K562 (cell line): Measurements from ENCODE around the gene AACS. TPM values are rescaled to one million over a fixed set of nuclear protein-coding genes. Genes with fewer than 3 reads are reported as not detected.

Experiments used
- ATAC-seq: fragments of 200-7000 bp; cut with Tn5 transposase; 3 replicates; pipeline ENCODE4 v1.9.1; 2020; ENCODE audit warnings: moderate library complexity
- BruUV-seq: library from RNA; stranded (reverse); fragments of 400-500 nt; replicated peaks from 2 replicates; lab custom pipeline; 2021; lab: Mats Ljungman, UMichigan
- CTCF ChIA-PET: fragments of 300-600 bp; formaldehyde crosslinking; extraction: SDS; loops from one replicate; lab custom pipeline; 2021; ENCODE audit warnings: low intra/inter-chr PET ratio; lab: Yijun Ruan, JAX
- POLR2A ChIA-PET: fragments of 300-600, 350-650 bp; sonication (Branson Sonifier 250); formaldehyde crosslinking; extraction: SDS; loops from one replicate; lab custom pipeline; 2021; ENCODE audit warnings: antibody characterized with exemption, inconsistent platforms; lab: Yijun Ruan, JAX
- DNase-seq, 4 experiments: peaks; one replicate each; pipeline versions ENCODE4 v3.0.0 to v3.0.0-alpha.2; 2011 to 2018; ENCODE audit warnings: low spot score in 3 of 4, mixed read lengths in 3 of 4; ENCODE audit errors: extremely low read depth in 1 of 4
- FAIRE-seq: peaks from 2 replicates; lab custom pipeline; 2011; peaks lifted over from hg19 to GRCh38; lab: Jason Lieb, UNC
- H2AFZ ChIP-seq: 2 replicates; pipeline ENCODE4 v1.6.0; 2011; ENCODE audit warnings: low read depth, low read length, control low read depth, inconsistent platforms
- H3K27ac ChIP-seq: fragments of 200-600 bp; 3 replicates; pipeline ENCODE4 v1.8.0; 2011; ENCODE audit warnings: low read depth, mild to moderate bottlenecking, control low read depth, inconsistent platforms, low read length, moderate library complexity, mixed read lengths; ENCODE audit errors: extremely low read depth
- H3K27me3 ChIP-seq, 2 experiments: fragments of 300-600 bp in 1 of 2; 2 replicates in 1 of 2; 3 replicates in 1 of 2; pipeline versions ENCODE4 v1.6.0 to v1.8.0; 2011; ENCODE audit warnings: inconsistent platforms in 2 of 2, low read length in 2 of 2, mild to moderate bottlenecking in 1 of 2, mixed read lengths in 1 of 2, moderate library complexity in 1 of 2; ENCODE audit not compliant: control insufficient read depth in 2 of 2, insufficient read depth in 2 of 2
- H3K36me3 ChIP-seq: fragments of 300-600 bp; 3 replicates; pipeline ENCODE4 v1.8.0; 2011; ENCODE audit warnings: mild to moderate bottlenecking, low read length, inconsistent platforms; ENCODE audit not compliant: control insufficient read depth, insufficient read depth
- H3K4me1 ChIP-seq, 2 experiments: fragments of 200-600 bp in 1 of 2; replicated peaks in 1 of 2; 2 replicates in 1 of 2; 3 replicates in 1 of 2; pipeline versions ENCODE4 v1.5.1 to v1.8.0; 2011; ENCODE audit warnings: inconsistent platforms in 2 of 2, low read length in 2 of 2, mild to moderate bottlenecking in 1 of 2, mixed read lengths in 1 of 2, moderate library complexity in 1 of 2; ENCODE audit not compliant: control insufficient read depth in 2 of 2, insufficient read depth in 2 of 2
- H3K4me2 ChIP-seq: 2 replicates; pipeline ENCODE4 v1.6.1; 2011; ENCODE audit warnings: low read length, control low read depth, inconsistent platforms, mixed read lengths; ENCODE audit not compliant: insufficient read depth
- H3K4me3 ChIP-seq: fragments of 200-600 bp; sonication (generic), shearing (Covaris generic); 2 replicates; pipeline ENCODE4 v1.5.1; 2016; ENCODE audit warnings: control low read depth, inconsistent platforms
- H3K79me2 ChIP-seq: fragments of 200-600 bp; 3 replicates; pipeline ENCODE4 v1.8.0; 2011; ENCODE audit warnings: low read length, inconsistent platforms; ENCODE audit not compliant: control insufficient read depth, insufficient read depth
- H3K9ac ChIP-seq, 2 experiments: 2 replicates each; pipeline versions ENCODE4 v1.6.0 to v1.6.1; 2011; ENCODE audit warnings: low read depth in 2 of 2, low read length in 2 of 2, control low read depth in 1 of 2, inconsistent platforms in 1 of 2, mild to moderate bottlenecking in 1 of 2, mixed read lengths in 1 of 2; ENCODE audit not compliant: insufficient read depth in 1 of 2
- H3K9me1 ChIP-seq: one replicate; pipeline ENCODE4 v1.6.0; 2011; ENCODE audit warnings: inconsistent platforms, mild to moderate bottlenecking, low read length, moderate library complexity; ENCODE audit not compliant: control insufficient read depth, insufficient read depth
- H3K9me3 ChIP-seq: replicated peaks from 2 replicates; pipeline ENCODE4 v1.5.1; 2011; ENCODE audit warnings: low read depth, low read length, inconsistent platforms; ENCODE audit not compliant: control insufficient read depth, insufficient read depth
- H4K20me1 ChIP-seq: replicated peaks from 2 replicates; pipeline ENCODE4 v1.6.1; 2011; ENCODE audit warnings: low read length, inconsistent platforms, mixed read lengths; ENCODE audit not compliant: control insufficient read depth, insufficient read depth
- CAMTA2 ChIP-seq: fragments of 250-450 bp; sonication (Bioruptor Pico); conservative IDR thresholded peaks from 2 replicates; pipeline ENCODE4 v1.5.1; 2022
- E2F1 ChIP-seq: sonication (generic); formaldehyde crosslinking; IDR thresholded peaks from 2 replicates; pipeline ENCODE4 v1.8.1; 2023; ENCODE audit warnings: mild to moderate bottlenecking, missing genetic modification reagents, moderate library complexity
- KLF10 ChIP-seq: fragments of 250-450 bp; sonication (Bioruptor Pico); IDR thresholded peaks from 2 replicates; pipeline ENCODE4 v1.6.1; 2021; ENCODE audit warnings: matching md5 sums
- POLR2G ChIP-seq: fragments of 200-400 bp; formaldehyde crosslinking; IDR thresholded peaks from 2 replicates; pipeline ENCODE4 v1.6.1; 2017; ENCODE audit warnings: low read depth, mild to moderate bottlenecking, antibody characterized with exemption, low read length, moderate library complexity
- SRSF3 ChIP-seq: fragments of 200-400 bp; formaldehyde crosslinking; IDR thresholded peaks from 2 replicates; pipeline ENCODE4 v1.6.1; 2016; ENCODE audit warnings: mild to moderate bottlenecking, low read length, moderate library complexity; ENCODE audit not compliant: insufficient read depth
- WGBS: fragments of 100-300 bp; shearing (Covaris generic); methylation state at CpG from one replicate; pipeline ENCODE4 v1.1.6; 2016; ENCODE audit warnings: low coverage, mixed read lengths; ENCODE audit not compliant: insufficient coverage; ENCODE audit errors: missing lambda C conversion rate; 5-methylcytosine and 5-hydroxymethylcytosine counted together
- in situ Hi-C: fragments of 300-500 bp; cut with MboI; formaldehyde crosslinking; loops from 4 replicates; pipeline ENCODE4 v1.15.0; 2018; ENCODE audit warnings: inconsistent platforms, mixed read lengths
- intact Hi-C: fragments of 100-400 bp; cut with micrococcal nuclease; formaldehyde crosslinking; loops from 2 replicates; pipeline ENCODE4 v1.14.2; 2022
- polyA plus RNA-seq, 8 experiments: library from polyadenylated mRNA; depleted of rRNA in 4 of 8; stranded (reverse) in 5 of 8; unstranded in 3 of 8; fragments of >200 nt; fragmentation: Nextera tagmentation in 2 of 8; fragmentation: Illumina TruSeq in 1 of 8; extraction: Ambion mirVana in 2 of 8; extraction: Trizol in 1 of 8; gene quantifications; 2 replicates each; pipeline versions ENCODE4 v1.2.1 to v1.2.3, GENCODE V29; 2011 to 2014; ENCODE audit warnings: inconsistent platforms in 1 of 8, missing spikeins in 1 of 8
- total RNA-seq, 7 experiments: library from RNA; depleted of rRNA in 6 of 7; stranded (reverse); fragments of >200 nt in 6 of 7; fragmentation: Illumina TruSeq in 2 of 7; extraction: Trizol in 2 of 7; gene quantifications; 2 replicates each; pipeline versions ENCODE4 v1.2.1 to v1.2.3, GENCODE V29; 2011 to 2021; ENCODE audit warnings: low replicate concordance in 1 of 7

Gene AACS
- total and polyA plus RNA-seq, 9 of the 15 experiments (the other 6 are each of a cell fraction or from before 2014, with no cell fraction given): 2.4 to 13.0 (median 6.0) TPM

GRCh38 chr12:125114365-125115141 lies 49.3 kb downstream of the AACS start:
- no peak for DNase-seq
- H3K27me3 ChIP-seq: no peaks in the 10 kb centered on the region
- no TSS peak for BruUV-seq
- no peak overlapping the region for H3K4me2 ChIP-seq
- no peak overlapping the region for H3K27ac ChIP-seq
- no peak for TF ChIP-seq CAMTA2
- no peak for TF ChIP-seq SRSF3
- no peak for TF ChIP-seq KLF10 (CRISPR knock-in tag)
- no peak for TF ChIP-seq E2F1 (CRISPR knock-in tag)
- TF ChIP-seq POLR2G: 0 out of 2 replicates have a peak, but pooled peaks have one; percentile 19
- no peak for ATAC-seq
- H3K9me1 ChIP-seq: no peaks in the 10 kb centered on the region
- intact Hi-C loops (no loop called here), in situ Hi-C loops (no loop called here)
- H3K4me3 ChIP-seq: no peak overlapping the region
- H3K79me2 ChIP-seq: no peaks in the 10 kb centered on the region
- H2AFZ ChIP-seq: no peak overlapping the region
- H3K9me3 ChIP-seq: no peaks in the 10 kb centered on the region
- H3K9ac ChIP-seq: no peak overlapping the region
- H4K20me1 ChIP-seq: no peaks in the 10 kb centered on the region
- POLR2A ChIA-PET: no interaction called here
- 80% methylated on average over 24 of the region's 40 CpGs for whole genome bisulfite sequencing
- CTCF ChIA-PET: no interaction called here
- H3K36me3 ChIP-seq: peaks cover 9% of the 10 kb centered on the region; the same call in 2 of the 3 replicates
- peaks cover 3 to 12% of the 10 kb centered on the region in 2 experiments; a peak in 3 of 5 replicates for H3K4me1 ChIP-seq
- no peak for FAIRE-seq
